GM23338 (cell line): Measurements from ENCODE around the gene CDK5RAP2. TPM values are rescaled to one million over a fixed set of nuclear protein-coding genes. Genes with fewer than 3 reads are reported as not detected.

Experiments used
- ATAC-seq: fragments of 200-7000 bp; cut with Tn5 transposase; 3 replicates; pipeline ENCODE4 v1.9.1; 2020
- DNase-seq: peaks from one replicate; pipeline ENCODE4 v3.0.0-alpha.2; 2015; ENCODE audit warnings: low spot score
- H2AFZ ChIP-seq: fragments of 200-600 bp; sonication (generic); 2 replicates; pipeline ENCODE4 v1.8.0; 2016; ENCODE audit warnings: antibody characterized with exemption, mild to moderate bottlenecking, moderate library complexity
- H3F3A ChIP-seq: fragments of 200-600 bp; sonication (generic); replicated peaks from 2 replicates; pipeline ENCODE4 v1.8.0; 2017; ENCODE audit warnings: antibody characterized with exemption, mixed run types, low read depth
- H3K27ac ChIP-seq: fragments of 200-600 bp; sonication (generic); 2 replicates; pipeline ENCODE4 v1.6.1; 2016; ENCODE audit warnings: low read depth
- H3K27me3 ChIP-seq: fragments of 200-600 bp; sonication (generic); 2 replicates; pipeline ENCODE4 v1.8.0; 2016; ENCODE audit warnings: mild to moderate bottlenecking, mixed run types, moderate library complexity; ENCODE audit not compliant: insufficient read depth
- H3K36me3 ChIP-seq: fragments of 200-600 bp; sonication (generic); 2 replicates; pipeline ENCODE4 v1.8.0; 2016; ENCODE audit warnings: mild to moderate bottlenecking; ENCODE audit not compliant: insufficient read depth
- H3K4me1 ChIP-seq: fragments of 200-600 bp; sonication (generic); 2 replicates; pipeline ENCODE4 v1.8.0; 2016; ENCODE audit warnings: mild to moderate bottlenecking, moderate library complexity; ENCODE audit not compliant: insufficient read depth
- H3K4me2 ChIP-seq: fragments of 200-600 bp; sonication (generic); 2 replicates; pipeline ENCODE4 v1.7.1; 2017; ENCODE audit warnings: mixed run types
- H3K4me3 ChIP-seq: fragments of 200-600 bp; sonication (generic); 2 replicates; pipeline ENCODE4 v1.6.1; 2016; ENCODE audit warnings: mixed run types
- H3K79me2 ChIP-seq: fragments of 200-600 bp; sonication (generic); replicated peaks from 2 replicates; pipeline ENCODE4 v1.8.0; 2017; ENCODE audit warnings: mild to moderate bottlenecking; ENCODE audit not compliant: insufficient read depth
- H3K9me2 ChIP-seq: fragments of 200-600 bp; sonication (generic); 2 replicates; pipeline ENCODE4 v1.8.0; 2017; ENCODE audit not compliant: insufficient read depth
- H4K20me1 ChIP-seq: fragments of 200-600 bp; sonication (generic); replicated peaks from 2 replicates; pipeline ENCODE4 v1.8.0; 2017; ENCODE audit warnings: mild to moderate bottlenecking; ENCODE audit not compliant: insufficient read depth
- H3K27ac Mint-ChIP-seq: 2 replicates; pipeline ENCODE4 v1.8.0; 2020; ENCODE audit warnings: inconsistent platforms, mild to moderate bottlenecking, moderate library complexity, mixed read lengths
- H3K27me3 Mint-ChIP-seq: 3 replicates; pipeline ENCODE4 v1.8.0; 2022; ENCODE audit warnings: low read depth, mild to moderate bottlenecking, moderate library complexity, mixed read lengths, inconsistent platforms; ENCODE audit not compliant: insufficient read depth, poor library complexity
- H3K36me3 Mint-ChIP-seq: 3 replicates; pipeline ENCODE4 v1.8.0; 2021; ENCODE audit warnings: low read depth, mild to moderate bottlenecking, inconsistent platforms, moderate library complexity, mixed read lengths
- H3K4me1 Mint-ChIP-seq: 3 replicates; pipeline ENCODE4 v1.8.0; 2020; ENCODE audit warnings: mild to moderate bottlenecking, inconsistent platforms, mixed read lengths
- H3K4me3 Mint-ChIP-seq: 3 replicates; pipeline ENCODE4 v1.8.0; 2021; ENCODE audit warnings: moderate library complexity, mild to moderate bottlenecking, inconsistent platforms, mixed read lengths
- H3K9me3 Mint-ChIP-seq: 3 replicates; pipeline ENCODE4 v1.8.0; 2020; ENCODE audit warnings: moderate library complexity, mild to moderate bottlenecking, inconsistent platforms, mixed read lengths
- ETS1 ChIP-seq: IDR thresholded peaks from 2 replicates; pipeline ENCODE4 v1.6.1; 2016; ENCODE audit warnings: antibody characterized with exemption
- EZH2 ChIP-seq: fragments of 200-600 bp; sonication (generic); IDR thresholded peaks from one replicate; pipeline ENCODE4 v1.8.0; 2017; ENCODE audit warnings: antibody characterized with exemption, mild to moderate bottlenecking, low read depth; ENCODE audit not compliant: unreplicated experiment
- EZH2phosphoT487 ChIP-seq: fragments of 200-600 bp; sonication (generic); IDR thresholded peaks from one replicate; pipeline ENCODE4 v1.8.1; 2018; ENCODE audit warnings: antibody characterized with exemption; ENCODE audit not compliant: unreplicated experiment
- JUNB ChIP-seq: IDR thresholded peaks from one replicate; pipeline ENCODE4 v1.6.1; 2016; ENCODE audit warnings: antibody characterized with exemption; ENCODE audit not compliant: unreplicated experiment
- NANOG ChIP-seq: IDR thresholded peaks from 2 replicates; pipeline ENCODE4 v1.6.1; 2016; ENCODE audit warnings: antibody characterized with exemption, borderline replicate concordance
- POLR2AphosphoS5 ChIP-seq: IDR thresholded peaks from 2 replicates; pipeline ENCODE4 v1.6.1; 2016; ENCODE audit warnings: antibody characterized with exemption, low read depth
- STAT1 ChIP-seq: IDR thresholded peaks from one replicate; pipeline ENCODE4 v1.6.1; 2016; ENCODE audit warnings: antibody characterized with exemption; ENCODE audit not compliant: unreplicated experiment
- ZNF114 ChIP-seq: fragments of 250-450 bp; sonication (Bioruptor Pico); IDR thresholded peaks from 2 replicates; pipeline ENCODE4 v1.5.0; 2020; ENCODE audit warnings: mild to moderate bottlenecking, moderate library complexity
- polyA plus RNA-seq: library from polyadenylated mRNA; unstranded; fragments of >200 nt; fragmentation: Nextera tagmentation; extraction: Ambion mirVana; gene quantifications from 2 replicates; pipeline ENCODE4 v1.2.1, GENCODE V29; 2016
- total RNA-seq: library from RNA; depleted of rRNA; stranded (reverse); fragments of >200 nt; shearing (Covaris generic); gene quantifications from 2 replicates; pipeline ENCODE4 v1.2.3, GENCODE V29; 2014
- TF ChIP-seq, protein P1 (sequence below), 2 experiments: fragments of 200-600 bp in 1 of 2; sonication (generic) in 1 of 2; conservative IDR thresholded peaks; 2 replicates each; pipeline versions ENCODE4 v1.5.1 to v1.6.1; 2016 to 2017; ENCODE audit warnings: antibody characterized with exemption in 2 of 2, low read depth in 2 of 2, mild to moderate bottlenecking in 2 of 2, moderate library complexity in 1 of 2
- TF ChIP-seq, protein P2 (sequence below): IDR thresholded peaks from one replicate; pipeline ENCODE4 v1.6.1; 2018; ENCODE audit warnings: antibody characterized with exemption; ENCODE audit not compliant: unreplicated experiment

Gene CDK5RAP2
- total and polyA plus RNA-seq, 2 experiments from 2014 or later: 50.7 to 65.7 TPM

GRCh38 chr9:120538339-120538738 lies 41.6 kb downstream of the CDK5RAP2 start:
- peaks cover 8% of the 10 kb centered on the region for H3K4me1 Mint-ChIP-seq
- peaks cover 2% of the 10 kb centered on the region for H3K27me3 Mint-ChIP-seq
- ATAC-seq (no peak), DNase-seq (no peak)
- no peaks in the 10 kb centered on the region for H3K9me3 Mint-ChIP-seq
- H2AFZ ChIP-seq: no peak overlapping the region
- no peaks in the 10 kb centered on the region for H3K9me2 ChIP-seq
- peaks cover 53% of the 10 kb centered on the region for H3K36me3 Mint-ChIP-seq
- no peak overlapping the region for H3K4me3 ChIP-seq
- peaks cover 13% of the 10 kb centered on the region for H4K20me1 ChIP-seq
- no peak overlapping the region for H3K4me2 ChIP-seq
- H3K27ac Mint-ChIP-seq: no peak overlapping the region
- H3K27me3 ChIP-seq: no peaks in the 10 kb centered on the region
- no peaks in the 10 kb centered on the region for H3K4me1 ChIP-seq
- H3K36me3 ChIP-seq: peaks cover 26% of the 10 kb centered on the region; the same call in 1 of the 2 replicates
- H3K4me3 Mint-ChIP-seq: no peak overlapping the region
- no peak overlapping the region for H3K27ac ChIP-seq
- H3F3A ChIP-seq: no peaks in the 10 kb centered on the region
- H3K79me2 ChIP-seq: no peaks in the 10 kb centered on the region
- TF ChIP-seq, protein P1, sequence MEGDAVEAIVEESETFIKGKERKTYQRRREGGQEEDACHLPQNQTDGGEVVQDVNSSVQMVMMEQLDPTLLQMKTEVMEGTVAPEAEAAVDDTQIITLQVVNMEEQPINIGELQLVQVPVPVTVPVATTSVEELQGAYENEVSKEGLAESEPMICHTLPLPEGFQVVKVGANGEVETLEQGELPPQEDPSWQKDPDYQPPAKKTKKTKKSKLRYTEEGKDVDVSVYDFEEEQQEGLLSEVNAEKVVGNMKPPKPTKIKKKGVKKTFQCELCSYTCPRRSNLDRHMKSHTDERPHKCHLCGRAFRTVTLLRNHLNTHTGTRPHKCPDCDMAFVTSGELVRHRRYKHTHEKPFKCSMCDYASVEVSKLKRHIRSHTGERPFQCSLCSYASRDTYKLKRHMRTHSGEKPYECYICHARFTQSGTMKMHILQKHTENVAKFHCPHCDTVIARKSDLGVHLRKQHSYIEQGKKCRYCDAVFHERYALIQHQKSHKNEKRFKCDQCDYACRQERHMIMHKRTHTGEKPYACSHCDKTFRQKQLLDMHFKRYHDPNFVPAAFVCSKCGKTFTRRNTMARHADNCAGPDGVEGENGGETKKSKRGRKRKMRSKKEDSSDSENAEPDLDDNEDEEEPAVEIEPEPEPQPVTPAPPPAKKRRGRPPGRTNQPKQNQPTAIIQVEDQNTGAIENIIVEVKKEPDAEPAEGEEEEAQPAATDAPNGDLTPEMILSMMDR (conservative IDR thresholded peaks at IDR 0.05; ENCODE audit: low read depth in 2 of 2): no peak
- TF ChIP-seq EZH2phosphoT487: no peak

- no peak overlapping the region for H3K27ac Mint-ChIP-seq
- peaks cover 8% of the 10 kb centered on the region for H3K4me1 Mint-ChIP-seq
- Histone ChIP-seq H3K4me2 (no peak overlapping the region), H2AFZ (no peak overlapping the region), H3K36me3 (peaks cover 26% of the 10 kb centered on the region; the same call in 1 of the 2 replicates), H3K79me2 (no peaks in the 10 kb centered on the region), H3K4me3 (no peak overlapping the region), H3F3A (0 out of 2 replicates have a peak, but pooled peaks cover 7% of the 10 kb centered on the region), H3K9me2 (no peaks in the 10 kb centered on the region), H3K4me1 (no peaks in the 10 kb centered on the region), H3K27me3 (no peaks in the 10 kb centered on the region), H3K27ac (no peak overlapping the region), H4K20me1 (peaks cover 13% of the 10 kb centered on the region)
- H3K9me3 Mint-ChIP-seq: no peaks in the 10 kb centered on the region
- peaks cover 49% of the 10 kb centered on the region for H3K36me3 Mint-ChIP-seq
- ATAC-seq: no peak
- TF ChIP-seq NANOG (no peak), POLR2AphosphoS5 (no peak)
- H3K4me3 Mint-ChIP-seq: no peak overlapping the region
- H3K27me3 Mint-ChIP-seq: peaks cover 2% of the 10 kb centered on the region
- DNase-seq: no peak
These were observed 42.9 kb downstream of the CDK5RAP2 start for GRCh38 chr9:120536949-120537640.

DNA sequence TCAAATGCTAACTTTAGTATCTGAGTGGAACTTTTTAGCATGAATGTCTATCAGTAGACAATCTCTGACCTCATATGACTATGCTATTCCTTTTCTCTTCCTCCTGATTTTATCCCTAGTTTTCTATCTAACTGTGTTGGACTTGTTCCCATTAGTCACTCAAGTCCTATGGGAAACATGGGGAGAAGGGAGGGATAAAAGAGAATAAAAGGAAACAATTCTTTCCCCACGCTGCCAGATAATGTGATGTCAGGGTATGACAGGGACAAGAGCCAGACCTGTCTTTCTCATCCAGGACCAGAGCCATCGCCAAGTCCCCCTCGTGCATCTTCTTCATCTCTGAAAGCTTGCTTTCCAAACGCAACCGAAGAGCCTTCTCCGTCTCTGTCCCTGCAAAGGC lies 43.9 kb downstream of the CDK5RAP2 start:
- H3K27me3 ChIP-seq: no peaks in the 10 kb centered on the region
- Mint-ChIP-seq H3K36me3 (peaks cover 48% of the 10 kb centered on the region), H3K9me3 (no peaks in the 10 kb centered on the region), H3K27me3 (peaks cover 2% of the 10 kb centered on the region), H3K4me3 (no peak overlapping the region), H3K27ac (no peak overlapping the region), H3K4me1 (peaks cover 4% of the 10 kb centered on the region; the same call in 2 of the 3 replicates)
- ATAC-seq: no peak
- no peaks in the 10 kb centered on the region for H3K4me1 ChIP-seq
- no peak overlapping the region for H3K4me3 ChIP-seq
- DNase-seq: no peak
- H2AFZ ChIP-seq: no peak overlapping the region
- no peak overlapping the region for H3K27ac ChIP-seq
- TF ChIP-seq STAT1: no peak
- no peak for TF ChIP-seq ETS1
- no peak for TF ChIP-seq EZH2phosphoT487
- TF ChIP-seq JUNB: no peak
- TF ChIP-seq, protein P1 (conservative IDR thresholded peaks at IDR 0.05; ENCODE audit: low read depth in 2 of 2): no peak
- TF ChIP-seq, protein P2, sequence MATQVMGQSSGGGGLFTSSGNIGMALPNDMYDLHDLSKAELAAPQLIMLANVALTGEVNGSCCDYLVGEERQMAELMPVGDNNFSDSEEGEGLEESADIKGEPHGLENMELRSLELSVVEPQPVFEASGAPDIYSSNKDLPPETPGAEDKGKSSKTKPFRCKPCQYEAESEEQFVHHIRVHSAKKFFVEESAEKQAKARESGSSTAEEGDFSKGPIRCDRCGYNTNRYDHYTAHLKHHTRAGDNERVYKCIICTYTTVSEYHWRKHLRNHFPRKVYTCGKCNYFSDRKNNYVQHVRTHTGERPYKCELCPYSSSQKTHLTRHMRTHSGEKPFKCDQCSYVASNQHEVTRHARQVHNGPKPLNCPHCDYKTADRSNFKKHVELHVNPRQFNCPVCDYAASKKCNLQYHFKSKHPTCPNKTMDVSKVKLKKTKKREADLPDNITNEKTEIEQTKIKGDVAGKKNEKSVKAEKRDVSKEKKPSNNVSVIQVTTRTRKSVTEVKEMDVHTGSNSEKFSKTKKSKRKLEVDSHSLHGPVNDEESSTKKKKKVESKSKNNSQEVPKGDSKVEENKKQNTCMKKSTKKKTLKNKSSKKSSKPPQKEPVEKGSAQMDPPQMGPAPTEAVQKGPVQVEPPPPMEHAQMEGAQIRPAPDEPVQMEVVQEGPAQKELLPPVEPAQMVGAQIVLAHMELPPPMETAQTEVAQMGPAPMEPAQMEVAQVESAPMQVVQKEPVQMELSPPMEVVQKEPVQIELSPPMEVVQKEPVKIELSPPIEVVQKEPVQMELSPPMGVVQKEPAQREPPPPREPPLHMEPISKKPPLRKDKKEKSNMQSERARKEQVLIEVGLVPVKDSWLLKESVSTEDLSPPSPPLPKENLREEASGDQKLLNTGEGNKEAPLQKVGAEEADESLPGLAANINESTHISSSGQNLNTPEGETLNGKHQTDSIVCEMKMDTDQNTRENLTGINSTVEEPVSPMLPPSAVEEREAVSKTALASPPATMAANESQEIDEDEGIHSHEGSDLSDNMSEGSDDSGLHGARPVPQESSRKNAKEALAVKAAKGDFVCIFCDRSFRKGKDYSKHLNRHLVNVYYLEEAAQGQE: no peak
- TF ChIP-seq EZH2: no peak
- no peak for TF ChIP-seq ZNF114 (CRISPR knock-in tag)
- no peaks in the 10 kb centered on the region for H3K9me2 ChIP-seq
- H3K4me2 ChIP-seq: no peak overlapping the region
- H4K20me1 ChIP-seq: peaks cover 10% of the 10 kb centered on the region
- H3F3A ChIP-seq: 0 out of 2 replicates have a peak, but pooled peaks cover 7% of the 10 kb centered on the region
- H3K79me2 ChIP-seq: peaks cover 4% of the 10 kb centered on the region; the same call in 1 of the 2 replicates
- H3K36me3 ChIP-seq: peaks cover 23% of the 10 kb centered on the region; the same call in 1 of the 2 replicates
